Measurements from ENCODE around the gene KCNQ1OT1.

The KCNQ1OT1 gene

DNA sequence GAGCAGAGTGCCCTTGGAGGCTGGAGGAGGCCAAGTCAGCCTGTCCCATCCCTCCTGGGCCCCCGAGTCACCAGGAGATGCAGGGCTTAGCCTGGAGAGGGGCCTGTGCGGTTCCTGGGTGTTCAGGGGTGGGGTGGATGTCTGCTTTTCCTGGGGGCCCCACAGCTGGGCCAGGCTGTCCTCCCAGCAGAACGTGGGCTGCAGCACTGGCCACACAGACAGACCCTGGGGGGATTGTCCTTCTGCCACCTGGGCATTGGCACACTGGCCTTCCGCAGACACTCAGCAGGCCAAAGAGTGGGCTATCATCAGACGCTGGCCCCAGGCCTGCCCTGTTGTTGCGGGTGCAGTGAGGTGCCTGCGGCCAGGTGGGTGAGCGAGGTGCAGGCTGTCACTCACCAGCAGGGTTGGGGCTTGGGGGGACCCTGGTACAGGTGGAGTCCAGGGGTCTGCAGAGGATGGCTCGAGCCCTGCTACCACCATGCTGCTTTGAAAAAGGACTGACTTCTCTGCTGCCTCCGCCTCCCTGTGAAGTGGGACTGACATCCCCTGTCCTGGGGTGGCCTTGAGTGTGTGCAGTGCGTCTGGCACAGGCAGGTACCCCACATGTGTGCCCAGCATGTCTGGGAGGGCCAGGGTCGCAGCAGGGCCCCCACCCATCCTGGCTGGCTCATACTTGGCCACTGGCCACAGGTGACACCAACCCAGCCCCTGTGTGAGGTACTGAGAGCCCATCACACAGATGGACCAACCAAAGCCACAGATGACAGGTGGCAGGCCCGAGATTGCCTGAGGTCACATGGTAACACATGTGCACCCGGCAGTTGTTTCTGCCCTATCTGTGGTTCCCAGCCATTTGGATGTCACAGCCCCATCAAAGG lies 39.0 kb upstream of the KCNQ1OT1 start:
- H3K9me3 ChIP-seq: no peaks in the 10 kb centered on the region
- TF ChIP-seq, protein P1, sequence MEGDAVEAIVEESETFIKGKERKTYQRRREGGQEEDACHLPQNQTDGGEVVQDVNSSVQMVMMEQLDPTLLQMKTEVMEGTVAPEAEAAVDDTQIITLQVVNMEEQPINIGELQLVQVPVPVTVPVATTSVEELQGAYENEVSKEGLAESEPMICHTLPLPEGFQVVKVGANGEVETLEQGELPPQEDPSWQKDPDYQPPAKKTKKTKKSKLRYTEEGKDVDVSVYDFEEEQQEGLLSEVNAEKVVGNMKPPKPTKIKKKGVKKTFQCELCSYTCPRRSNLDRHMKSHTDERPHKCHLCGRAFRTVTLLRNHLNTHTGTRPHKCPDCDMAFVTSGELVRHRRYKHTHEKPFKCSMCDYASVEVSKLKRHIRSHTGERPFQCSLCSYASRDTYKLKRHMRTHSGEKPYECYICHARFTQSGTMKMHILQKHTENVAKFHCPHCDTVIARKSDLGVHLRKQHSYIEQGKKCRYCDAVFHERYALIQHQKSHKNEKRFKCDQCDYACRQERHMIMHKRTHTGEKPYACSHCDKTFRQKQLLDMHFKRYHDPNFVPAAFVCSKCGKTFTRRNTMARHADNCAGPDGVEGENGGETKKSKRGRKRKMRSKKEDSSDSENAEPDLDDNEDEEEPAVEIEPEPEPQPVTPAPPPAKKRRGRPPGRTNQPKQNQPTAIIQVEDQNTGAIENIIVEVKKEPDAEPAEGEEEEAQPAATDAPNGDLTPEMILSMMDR (IDR thresholded peaks at IDR 0.05): no peak
- no peaks in the 10 kb centered on the region for H3K27me3 ChIP-seq
- no peak overlapping the region for H3K4me3 ChIP-seq (ENCODE audit: low read depth in 1 of 2, low read length in 1 of 2)
- no peaks in the 10 kb centered on the region for H3K4me1 ChIP-seq (ENCODE audit: control insufficient read depth in 1 of 2, insufficient read depth in 1 of 2, low read depth in 1 of 2, low read length in 1 of 2)
- H3K27ac ChIP-seq: no peak overlapping the region
- no peaks in the 10 kb centered on the region for H3K36me3 ChIP-seq

GRCh38 chr11:2737866-2738265 lies 38.1 kb upstream of the KCNQ1OT1 start:
- Histone ChIP-seq H3K27ac (no peak overlapping the region), H3K9me3 (no peaks in the 10 kb centered on the region), H3K36me3 (no peaks in the 10 kb centered on the region), H3K4me3 (ENCODE audit: low read depth in 1 of 2, low read length in 1 of 2) (no peak overlapping the region), H3K4me1 (ENCODE audit: control insufficient read depth in 1 of 2, insufficient read depth in 1 of 2, low read depth in 1 of 2, low read length in 1 of 2) (no peaks in the 10 kb centered on the region), H3K27me3 (no peaks in the 10 kb centered on the region)
- TF ChIP-seq, protein P1 (IDR thresholded peaks at IDR 0.05): no peak

DNA sequence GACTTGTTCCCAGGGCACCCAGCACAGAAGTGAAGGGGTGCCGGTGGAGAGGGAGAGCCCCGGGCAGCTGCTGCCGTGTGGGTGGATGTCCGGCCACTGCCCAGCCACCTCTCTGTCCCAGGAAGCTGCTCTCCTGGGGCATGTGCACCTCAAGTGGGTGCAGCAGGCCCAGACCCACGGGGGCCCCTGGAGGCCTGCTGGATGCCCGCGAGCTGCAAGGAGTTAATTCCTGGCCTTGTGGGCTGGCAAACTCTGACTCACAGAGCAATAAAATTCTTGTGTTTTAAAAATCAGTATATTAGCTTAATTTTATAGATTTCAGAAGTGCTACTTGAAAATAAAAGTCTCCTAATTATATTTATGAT lies 37.4 kb upstream of the KCNQ1OT1 start:
- no peak overlapping the region for H3K27ac ChIP-seq
- TF ChIP-seq, protein P1 (IDR thresholded peaks at IDR 0.05): no peak
- no peak overlapping the region for H3K4me3 ChIP-seq (ENCODE audit: low read depth in 1 of 2, low read length in 1 of 2)
- H3K27me3 ChIP-seq: no peaks in the 10 kb centered on the region
- H3K36me3 ChIP-seq: no peaks in the 10 kb centered on the region
- no peaks in the 10 kb centered on the region for H3K4me1 ChIP-seq (ENCODE audit: control insufficient read depth in 1 of 2, insufficient read depth in 1 of 2, low read depth in 1 of 2, low read length in 1 of 2)
- no peaks in the 10 kb centered on the region for H3K9me3 ChIP-seq

DNA sequence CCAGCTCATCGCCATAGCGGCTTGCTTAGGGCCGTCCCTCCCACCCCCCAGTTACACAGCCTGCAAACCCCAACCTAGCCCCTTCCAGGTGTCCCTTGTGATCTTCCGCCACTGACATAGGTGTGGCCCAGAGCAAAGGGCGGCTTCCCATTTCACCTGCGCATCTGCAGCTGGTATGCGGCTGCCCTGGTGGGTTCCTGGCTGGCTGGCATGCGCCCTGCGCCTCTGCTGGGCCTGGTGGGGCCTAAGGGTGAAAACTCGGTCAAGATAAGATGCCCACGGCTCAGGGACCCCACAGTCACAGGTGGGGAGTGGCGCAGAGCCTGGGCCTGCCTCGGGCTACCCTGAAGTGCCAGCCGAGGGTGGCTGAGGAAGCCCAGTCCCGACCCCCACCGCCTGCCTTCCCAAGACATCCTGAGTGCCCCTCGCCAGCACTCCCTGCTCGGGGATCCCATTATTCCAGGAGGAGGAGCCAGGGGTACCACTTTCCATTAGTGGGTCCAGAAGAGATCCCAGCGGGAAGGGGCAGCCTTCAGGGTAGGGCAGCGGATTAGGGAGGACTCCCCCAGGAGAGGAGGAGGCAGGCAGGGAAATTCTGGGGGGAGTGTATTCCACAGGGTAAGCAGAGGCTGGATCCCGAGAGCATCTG lies 36.9 kb upstream of the KCNQ1OT1 start:
- TF ChIP-seq, protein P1 (IDR thresholded peaks at IDR 0.05): no peak
- Histone ChIP-seq H3K27ac (no peak overlapping the region), H3K4me3 (ENCODE audit: low read depth in 1 of 2, low read length in 1 of 2) (no peak overlapping the region), H3K36me3 (no peaks in the 10 kb centered on the region), H3K4me1 (ENCODE audit: control insufficient read depth in 1 of 2, insufficient read depth in 1 of 2, low read depth in 1 of 2, low read length in 1 of 2) (no peaks in the 10 kb centered on the region), H3K9me3 (no peaks in the 10 kb centered on the region), H3K27me3 (no peaks in the 10 kb centered on the region)

- no peaks in the 10 kb centered on the region for H3K9me3 ChIP-seq
- no peak overlapping the region for H3K4me3 ChIP-seq (ENCODE audit: low read depth in 1 of 2, low read length in 1 of 2)
- TF ChIP-seq, protein P1 (IDR thresholded peaks at IDR 0.05): no peak
- no peaks in the 10 kb centered on the region for H3K27me3 ChIP-seq
- no peaks in the 10 kb centered on the region for H3K4me1 ChIP-seq (ENCODE audit: control insufficient read depth in 1 of 2, insufficient read depth in 1 of 2, low read depth in 1 of 2, low read length in 1 of 2)
- no peaks in the 10 kb centered on the region for H3K36me3 ChIP-seq
- no peak overlapping the region for H3K27ac ChIP-seq
Observed at GRCh38 chr11:2735053-2735589, 35.3 kb upstream of the KCNQ1OT1 start.
